A172 (cell line): ENCODE results near the gene SEPTIN12. TPM values are rescaled to one million over a fixed set of nuclear protein-coding genes. Genes with fewer than 3 reads are reported as not detected.

ENCODE experiments used
- DNase-seq: peaks from one replicate; pipeline ENCODE4 v3.0.0-alpha.2; 2015; ENCODE audit warnings: low spot score
- total RNA-seq: library from RNA; depleted of rRNA; stranded (reverse); fragments of >200 nt; shearing (Covaris generic); gene quantifications from 2 replicates; pipeline ENCODE4 v1.2.3, GENCODE V29; 2014; rRNA removed

Gene SEPTIN12
- total RNA-seq, result not detected in 2 replicates

GRCh38 chr16:4787627-4788482 lies at the start of gene SEPTIN12:
Gene SEPTIN12, minus strand, starts transcription at chr16:4788345. Its CDS starts 700 bp downstream, at chr16:4787645.
- no peak for DNase-seq

GRCh38 chr16:4836727-4837126 lies 48.6 kb upstream of the SEPTIN12 start:
- no peak for DNase-seq

GRCh38 chr16:4833584-4833983 lies 45.4 kb upstream of the SEPTIN12 start:
- DNase-seq, result no peak

GRCh38 chr16:4832698-4833343 lies 44.7 kb upstream of the SEPTIN12 start:
- DNase-seq, result no peak

- DNase-seq, result no peak
Measured at GRCh38 chr16:4831616-4832015, 43.5 kb upstream of the SEPTIN12 start.

- DNase-seq, result no peak
Measured at GRCh38 chr16:4830408-4830807, 42.3 kb upstream of the SEPTIN12 start.

- DNase-seq, result no peak
Measured at GRCh38 chr16:4828567-4829321, 40.6 kb upstream of the SEPTIN12 start.

- DNase-seq, result no peak
Measured at GRCh38 chr16:4826980-4827379, 38.8 kb upstream of the SEPTIN12 start.

GRCh38 chr16:4826526-4826925 lies 38.4 kb upstream of the SEPTIN12 start:
- no peak for DNase-seq

GRCh38 chr16:4825196-4825595 lies 37.1 kb upstream of the SEPTIN12 start:
- no peak for DNase-seq

- DNase-seq, result no peak
Measured at GRCh38 chr16:4820652-4821051, 32.5 kb upstream of the SEPTIN12 start.

GRCh38 chr16:4814542-4815173 lies 26.5 kb upstream of the SEPTIN12 start:
- no peak for DNase-seq

- no peak for DNase-seq
Measured at GRCh38 chr16:4814046-4814445, 25.9 kb upstream of the SEPTIN12 start.

- no peak for DNase-seq
Measured at GRCh38 chr16:4813251-4814003, 25.3 kb upstream of the SEPTIN12 start.

GRCh38 chr16:4811773-4812172 lies 23.6 kb upstream of the SEPTIN12 start:
- no peak for DNase-seq

GRCh38 chr16:4811242-4811641 lies 23.1 kb upstream of the SEPTIN12 start:
- DNase-seq, result no peak

- no peak for DNase-seq
Measured at GRCh38 chr16:4806280-4806679, 18.1 kb upstream of the SEPTIN12 start.

- no peak for DNase-seq
Measured at GRCh38 chr16:4805231-4805630, 17.1 kb upstream of the SEPTIN12 start.

- DNase-seq, result no peak
Measured at GRCh38 chr16:4803898-4804762, 16.0 kb upstream of the SEPTIN12 start.

GRCh38 chr16:4803401-4803844 lies 15.3 kb upstream of the SEPTIN12 start:
- no peak for DNase-seq
